ENCODE results near the gene CDON. TPM values are rescaled to one million over a fixed set of nuclear protein-coding genes. Genes with fewer than 3 reads are reported as not detected.

Gene CDON
- total and polyA plus RNA-seq, 2 donors (not counting 1 experiment from before 2014, with no cell fraction given) = 0.01 TPM; not detected in 1

GRCh38 chr11:126080161-126080941, 17.7 kb upstream of the CDON start:
- no peak overlapping the region for H3K4me2 ChIP-seq (replicated peaks; ENCODE audit: low read depth, low read length, poor library complexity, severe bottlenecking)

More at GRCh38 chr11:126080161-126080941, 17.7 kb upstream of the CDON start:
- Histone ChIP-seq H3K27me3 (replicated peaks in 1 of 4; ENCODE audit: control extremely low read depth in 1 of 4, control insufficient read depth in 3 of 4, insufficient read depth in 4 of 4, low read length in 3 of 4) (no peaks in the 10 kb centered on the region), H3K27ac (ENCODE audit: low read length in 2 of 2) (no peak overlapping the region), H4K20me1 (ENCODE audit: control insufficient read depth, insufficient read depth, low read length, poor library complexity, severe bottlenecking) (no peaks in the 10 kb centered on the region), H3K4me3 (ENCODE audit: control extremely low read depth in 1 of 5, extremely low read depth in 1 of 5, insufficient read depth in 1 of 5, low read depth in 2 of 5, low read length in 4 of 5) (no peak overlapping the region), H2AFZ (ENCODE audit: insufficient read depth, low read depth, low read length, poor library complexity, severe bottlenecking) (no peak overlapping the region), H3K9me3 (ENCODE audit: control extremely low read depth in 1 of 3, control insufficient read depth in 2 of 3, insufficient read depth in 1 of 3, low read length in 2 of 3) (peaks cover 0 to 3% (median 0%) of the 10 kb centered on the region in 3 donors), H3K36me3 (replicated peaks in 1 of 2; ENCODE audit: control extremely low read depth in 1 of 2, control insufficient read depth in 1 of 2, extremely low read depth in 1 of 2, insufficient read depth in 2 of 2, low read length in 1 of 2) (no peaks in the 10 kb centered on the region), H3K4me1 (ENCODE audit: control insufficient read depth in 2 of 2, insufficient read depth in 2 of 2, low read length in 2 of 2) (no peaks in the 10 kb centered on the region), H3K9ac (ENCODE audit: low read length) (no peak overlapping the region), H3K79me2 (ENCODE audit: control insufficient read depth, insufficient read depth, low read length) (no peaks in the 10 kb centered on the region)
- CTCF ChIA-PET = no interaction called here
- Mint-ChIP-seq H3K9me3 (ENCODE audit: insufficient read depth) (no peaks in the 10 kb centered on the region), H3K4me1 (no peaks in the 10 kb centered on the region), H3K27me3 (peaks cover 24% of the 10 kb centered on the region), H3K27ac (no peak overlapping the region), H3K4me3 (no peak overlapping the region)
- TF ChIP-seq CTCF (IDR thresholded peaks at IDR 0.05) (no peak), EZH2 (IDR thresholded peaks at IDR 0.05; ENCODE audit: borderline replicate concordance, insufficient read depth, low read depth, low read length, poor library complexity, severe bottlenecking) (no peak)
- DNase-seq (no peak), ATAC-seq (ENCODE audit: low read depth) (no peak)
- POLR2A ChIA-PET = no interaction called here
- intact Hi-C loops (cut with micrococcal nuclease) = no loop called here
- WGBS (ENCODE audit: insufficient coverage) = 88% methylated on average over 4 of the region's 8 CpGs
